GM18499 (cell line): ENCODE data around the gene MAML2.

Source experiments
- ATAC-seq: cut with Tn5 transposase; IDR thresholded peaks from one replicate; pipeline ENCODE4 v1.9.1; 2021; ENCODE audit warnings: moderate number of reproducible peaks; ENCODE audit not compliant: insufficient read depth, unreplicated experiment

MAML2 gene

GRCh38 chr11:96256215-96257011, 86.6 kb downstream of the MAML2 start:
- ATAC-seq = no peak

GRCh38 chr11:96254854-96255253, 88.1 kb downstream of the MAML2 start:
- ATAC-seq = no peak

- ATAC-seq = peak; percentile 53
Observed at GRCh38 chr11:96254087-96254486, 88.9 kb downstream of the MAML2 start.

- ATAC-seq = no peak
Observed at GRCh38 chr11:96246718-96247552, 96.1 kb downstream of the MAML2 start.

GRCh38 chr11:96242971-96243647, 99.9 kb downstream of the MAML2 start:
- peak; percentile 93 for ATAC-seq

GRCh38 chr11:96242191-96242847, 100.7 kb downstream of the MAML2 start:
- no peak for ATAC-seq

GRCh38 chr11:96241331-96241841, 101.6 kb downstream of the MAML2 start:
- ATAC-seq = no peak

- no peak for ATAC-seq
Observed at GRCh38 chr11:96238563-96239135, 104.3 kb downstream of the MAML2 start.

- ATAC-seq = no peak
Observed at GRCh38 chr11:96237766-96238266, 105.2 kb downstream of the MAML2 start.

GRCh38 chr11:96235751-96236150, 107.2 kb downstream of the MAML2 start:
- peak; percentile 91 for ATAC-seq

- ATAC-seq = no peak
Observed at GRCh38 chr11:96234866-96235441, 108.0 kb downstream of the MAML2 start.

GRCh38 chr11:96232132-96232531, 110.9 kb downstream of the MAML2 start:
- ATAC-seq = no peak

GRCh38 chr11:96230686-96231085, 112.3 kb downstream of the MAML2 start:
- ATAC-seq = no peak

GRCh38 chr11:96229354-96229977, 113.5 kb downstream of the MAML2 start:
- no peak for ATAC-seq

GRCh38 chr11:96228910-96229309, 114.1 kb downstream of the MAML2 start:
- ATAC-seq = no peak

GRCh38 chr11:96228473-96228891, 114.5 kb downstream of the MAML2 start:
- ATAC-seq = no peak

- no peak for ATAC-seq
Observed at GRCh38 chr11:96227244-96227643, 115.8 kb downstream of the MAML2 start.

- ATAC-seq = no peak
Observed at GRCh38 chr11:96223083-96223482, 119.9 kb downstream of the MAML2 start.

GRCh38 chr11:96222102-96222501, 120.9 kb downstream of the MAML2 start:
- no peak for ATAC-seq
